Adrenal gland (tissue), 5 donors: ENCODE results near the gene TTLL5.

Experiments
- POLR2A ChIP-seq, 2 donors: fragments of 450-650 bp; IDR thresholded peaks; one replicate each; pipeline ENCODE4 v1.6.1; 2017; ENCODE audit warnings: antibody characterized with exemption in 2 of 2, mild to moderate bottlenecking in 2 of 2, moderate library complexity in 1 of 2
- TF ChIP-seq, protein P1 (sequence below), 6 experiments: fragments of 450-650 bp in 4 of 6; fragments of 200-600 bp in 2 of 6; sonication (generic) in 1 of 6; IDR thresholded peaks; 1 replicate in 5 of 6; 2 replicates in 1 of 6; pipeline versions ENCODE4 v1.5.1 to v1.8.0; 2016 to 2021; ENCODE audit warnings: antibody characterized with exemption in 6 of 6, mild to moderate bottlenecking in 2 of 6, moderate library complexity in 1 of 6
- donor health status: DM: no; HTN: no; CAD: no.

DNA sequence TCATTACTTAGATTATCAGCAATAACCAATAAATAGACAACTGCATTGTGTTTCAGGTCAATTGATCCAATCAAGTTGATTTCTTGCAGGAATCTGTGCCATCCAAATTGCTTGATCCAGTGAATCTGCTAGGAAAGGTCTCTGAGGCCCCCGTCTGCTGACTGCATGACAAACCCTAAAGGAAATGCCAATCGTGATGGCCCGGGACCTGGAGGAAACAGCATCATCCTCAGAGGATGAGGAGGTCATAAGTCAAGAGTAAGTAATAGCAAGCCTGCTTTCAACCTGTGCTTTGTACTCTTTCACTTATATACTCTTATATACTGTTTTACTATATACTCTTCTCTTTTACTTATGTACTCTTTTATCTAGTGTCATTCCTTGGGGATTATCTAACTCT, 1.9 kb downstream of the TTLL5 start:
- TF ChIP-seq, protein P1, sequence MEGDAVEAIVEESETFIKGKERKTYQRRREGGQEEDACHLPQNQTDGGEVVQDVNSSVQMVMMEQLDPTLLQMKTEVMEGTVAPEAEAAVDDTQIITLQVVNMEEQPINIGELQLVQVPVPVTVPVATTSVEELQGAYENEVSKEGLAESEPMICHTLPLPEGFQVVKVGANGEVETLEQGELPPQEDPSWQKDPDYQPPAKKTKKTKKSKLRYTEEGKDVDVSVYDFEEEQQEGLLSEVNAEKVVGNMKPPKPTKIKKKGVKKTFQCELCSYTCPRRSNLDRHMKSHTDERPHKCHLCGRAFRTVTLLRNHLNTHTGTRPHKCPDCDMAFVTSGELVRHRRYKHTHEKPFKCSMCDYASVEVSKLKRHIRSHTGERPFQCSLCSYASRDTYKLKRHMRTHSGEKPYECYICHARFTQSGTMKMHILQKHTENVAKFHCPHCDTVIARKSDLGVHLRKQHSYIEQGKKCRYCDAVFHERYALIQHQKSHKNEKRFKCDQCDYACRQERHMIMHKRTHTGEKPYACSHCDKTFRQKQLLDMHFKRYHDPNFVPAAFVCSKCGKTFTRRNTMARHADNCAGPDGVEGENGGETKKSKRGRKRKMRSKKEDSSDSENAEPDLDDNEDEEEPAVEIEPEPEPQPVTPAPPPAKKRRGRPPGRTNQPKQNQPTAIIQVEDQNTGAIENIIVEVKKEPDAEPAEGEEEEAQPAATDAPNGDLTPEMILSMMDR (IDR thresholded peaks at IDR 0.05), result no peak
- no peak for TF ChIP-seq POLR2A (IDR thresholded peaks at IDR 0.05)
